Mesenchymal stem cell (in vitro differentiated cells and primary cell): ENCODE data around the gene DZIP1L.

Source experiments
- DNase-seq: peaks from one replicate; pipeline ENCODE4 v3.0.0-alpha.2; 2013
- H2AFZ ChIP-seq: one replicate; pipeline ENCODE4 v1.6.1; 2013; ENCODE audit warnings: low read depth, mild to moderate bottlenecking, control low read depth, inconsistent platforms, low read length, moderate library complexity
- H2AK5ac ChIP-seq: 2 replicates; pipeline ENCODE4 v1.6.1; 2013; ENCODE audit warnings: low read length, moderate library complexity, mild to moderate bottlenecking, inconsistent platforms; ENCODE audit not compliant: severe bottlenecking
- H2BK120ac ChIP-seq: one replicate; pipeline ENCODE4 v1.6.1; 2013; ENCODE audit warnings: low read depth, mild to moderate bottlenecking, inconsistent platforms, low read length, moderate library complexity
- H2BK12ac ChIP-seq, 2 experiments: one replicate each; pipeline ENCODE4 v1.6.1; 2013; ENCODE audit warnings: inconsistent platforms in 2 of 2, low read length in 2 of 2, mild to moderate bottlenecking in 2 of 2, moderate library complexity in 2 of 2, control low read depth in 1 of 2
- H2BK15ac ChIP-seq: one replicate; pipeline ENCODE4 v1.6.1; 2013; ENCODE audit warnings: mild to moderate bottlenecking, low read depth, inconsistent platforms; ENCODE audit not compliant: poor library complexity, severe bottlenecking
- H2BK5ac ChIP-seq: 2 replicates; pipeline ENCODE4 v1.6.1; 2013; ENCODE audit warnings: low read depth, mild to moderate bottlenecking, low read length, control low read depth, inconsistent platforms; ENCODE audit not compliant: poor library complexity, severe bottlenecking
- H3K14ac ChIP-seq, 2 experiments: one replicate each; pipeline ENCODE4 v1.6.1; 2013; ENCODE audit warnings: inconsistent platforms in 2 of 2, low read length in 2 of 2, control low read depth in 1 of 2, mild to moderate bottlenecking in 1 of 2, moderate library complexity in 1 of 2
- H3K18ac ChIP-seq, 2 experiments: one replicate each; pipeline ENCODE4 v1.6.1; 2013; ENCODE audit warnings: inconsistent platforms in 2 of 2, low read length in 2 of 2, control low read depth in 1 of 2, low read depth in 1 of 2, mild to moderate bottlenecking in 1 of 2
- H3K23ac ChIP-seq, 2 experiments: one replicate each; pipeline ENCODE4 v1.6.1; 2013; ENCODE audit warnings: inconsistent platforms in 2 of 2, low read length in 2 of 2, mild to moderate bottlenecking in 2 of 2, moderate library complexity in 2 of 2, control low read depth in 1 of 2
- H3K27ac ChIP-seq: 2 replicates; pipeline ENCODE4 v1.5.1; 2013; ENCODE audit warnings: mild to moderate bottlenecking, moderate library complexity, low read length, control low read depth, inconsistent platforms; ENCODE audit not compliant: poor library complexity, severe bottlenecking
- H3K27me3 ChIP-seq, 2 experiments: 2 replicates each; pipeline versions ENCODE4 v1.6.1 to v1.7.0; 2013; ENCODE audit warnings: low read length in 2 of 2, mild to moderate bottlenecking in 2 of 2, moderate library complexity in 2 of 2, control low read depth in 1 of 2, inconsistent platforms in 1 of 2; ENCODE audit not compliant: control insufficient read depth in 1 of 2, insufficient read depth in 1 of 2
- H3K36me3 ChIP-seq, 2 experiments: 2 replicates each; pipeline versions ENCODE4 v1.6.1 to v1.7.0; 2013; ENCODE audit warnings: low read length in 2 of 2, control low read depth in 1 of 2, inconsistent platforms in 1 of 2, low read depth in 1 of 2, mild to moderate bottlenecking in 1 of 2; ENCODE audit not compliant: insufficient read depth in 2 of 2, control insufficient read depth in 1 of 2
- H3K4ac ChIP-seq, 2 experiments: one replicate each; pipeline ENCODE4 v1.6.1; 2013; ENCODE audit warnings: inconsistent platforms in 2 of 2, low read length in 2 of 2, mild to moderate bottlenecking in 2 of 2, moderate library complexity in 2 of 2, control low read depth in 1 of 2, low read depth in 1 of 2
- H3K4me1 ChIP-seq: 2 replicates; pipeline ENCODE4 v1.6.1; 2013; ENCODE audit warnings: low read depth, low read length, control low read depth; ENCODE audit not compliant: control insufficient read depth, insufficient read depth
- H3K4me2 ChIP-seq: 2 replicates; pipeline ENCODE4 v1.6.1; 2013; ENCODE audit warnings: low read length, mild to moderate bottlenecking, inconsistent platforms; ENCODE audit not compliant: poor library complexity, severe bottlenecking
- H3K4me3 ChIP-seq, 2 experiments: 2 replicates each; pipeline versions ENCODE4 v1.5.1 to v1.7.0; 2013; ENCODE audit warnings: low read length in 2 of 2, mild to moderate bottlenecking in 2 of 2, control low read depth in 1 of 2, low read depth in 1 of 2; ENCODE audit not compliant: insufficient read depth in 1 of 2
- H3K79me1 ChIP-seq: replicated peaks from 2 replicates; pipeline ENCODE4 v1.6.1; 2013; ENCODE audit warnings: mild to moderate bottlenecking, control low read depth, low read length, inconsistent platforms; ENCODE audit not compliant: poor library complexity, severe bottlenecking
- H3K9ac ChIP-seq: 2 replicates; pipeline ENCODE4 v1.7.0; 2013; ENCODE audit warnings: mild to moderate bottlenecking, low read length, moderate library complexity
- H3K9me3 ChIP-seq: 2 replicates; pipeline ENCODE4 v1.7.0; 2013; ENCODE audit warnings: mild to moderate bottlenecking, low read length; ENCODE audit not compliant: control insufficient read depth
- H4K8ac ChIP-seq: one replicate; pipeline ENCODE4 v1.6.1; 2013; ENCODE audit warnings: inconsistent platforms, mild to moderate bottlenecking, low read length, moderate library complexity
- H4K91ac ChIP-seq: one replicate; pipeline ENCODE4 v1.6.1; 2013; ENCODE audit warnings: mild to moderate bottlenecking, low read length, inconsistent platforms
- WGBS: methylation state at CpG from one replicate; pipeline ENCODE4 v1.1.7; 2013; ENCODE audit warnings: mixed read lengths; 5-methylcytosine and 5-hydroxymethylcytosine counted together

Gene DZIP1L

DNA sequence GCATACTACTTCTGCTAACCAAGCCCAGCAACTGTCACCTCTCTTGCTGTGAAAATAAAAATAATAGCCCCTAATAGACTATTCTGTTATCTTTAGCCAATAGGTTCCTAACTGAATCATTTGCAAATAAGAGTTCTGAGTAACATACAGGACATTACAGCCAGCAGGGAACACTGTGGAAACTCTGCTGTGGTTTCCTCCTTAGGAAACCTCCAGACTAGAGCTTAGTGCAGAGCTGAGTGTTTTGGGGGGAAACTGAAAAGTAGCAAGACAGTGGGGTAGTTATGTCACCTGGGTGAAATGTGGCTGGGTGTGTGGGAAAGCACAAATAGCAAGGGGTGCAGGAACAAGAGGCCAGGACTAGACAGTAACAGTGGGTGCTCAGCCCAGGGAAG, 32.4 kb downstream of the DZIP1L start:
- H3K4me3 ChIP-seq, result peak overlapping the region in 1 of 2 experiments; percentile 68
- no peak overlapping the region for H3K4ac ChIP-seq
- peak overlapping the region in 1 of 2 experiments; percentile 45 for H2BK12ac ChIP-seq
- no peak overlapping the region for H3K4me2 ChIP-seq
- peak overlapping the region in 1 of 2 experiments; percentile 29 for H3K23ac ChIP-seq
- H2BK120ac ChIP-seq, result no peak overlapping the region
- peak overlapping the region; percentile 93 for H3K27ac ChIP-seq
- peaks cover 10% of the 10 kb centered on the region for H3K79me1 ChIP-seq
- no peak overlapping the region for H2BK15ac ChIP-seq
- peak overlapping the region; percentile 85 for H2AK5ac ChIP-seq
- no peak overlapping the region for H2AFZ ChIP-seq
- peaks cover 32% of the 10 kb centered on the region for H3K4me1 ChIP-seq
- no peak overlapping the region for H4K91ac ChIP-seq
- DNase-seq, result no peak
- H4K8ac ChIP-seq, result no peak overlapping the region
- peaks cover 19 to 43% of the 10 kb centered on the region in 2 experiments for H3K36me3 ChIP-seq
- peak overlapping the region in 1 of 2 experiments; percentile 25 for H3K18ac ChIP-seq
- H3K9ac ChIP-seq, result peak overlapping the region; percentile 41
- peak overlapping the region in 1 of 2 experiments; percentile 86 for H3K14ac ChIP-seq
- no peak overlapping the region for H2BK5ac ChIP-seq
- H3K27me3 ChIP-seq, result no peaks in the 10 kb centered on the region
- no peaks in the 10 kb centered on the region for H3K9me3 ChIP-seq

DNA sequence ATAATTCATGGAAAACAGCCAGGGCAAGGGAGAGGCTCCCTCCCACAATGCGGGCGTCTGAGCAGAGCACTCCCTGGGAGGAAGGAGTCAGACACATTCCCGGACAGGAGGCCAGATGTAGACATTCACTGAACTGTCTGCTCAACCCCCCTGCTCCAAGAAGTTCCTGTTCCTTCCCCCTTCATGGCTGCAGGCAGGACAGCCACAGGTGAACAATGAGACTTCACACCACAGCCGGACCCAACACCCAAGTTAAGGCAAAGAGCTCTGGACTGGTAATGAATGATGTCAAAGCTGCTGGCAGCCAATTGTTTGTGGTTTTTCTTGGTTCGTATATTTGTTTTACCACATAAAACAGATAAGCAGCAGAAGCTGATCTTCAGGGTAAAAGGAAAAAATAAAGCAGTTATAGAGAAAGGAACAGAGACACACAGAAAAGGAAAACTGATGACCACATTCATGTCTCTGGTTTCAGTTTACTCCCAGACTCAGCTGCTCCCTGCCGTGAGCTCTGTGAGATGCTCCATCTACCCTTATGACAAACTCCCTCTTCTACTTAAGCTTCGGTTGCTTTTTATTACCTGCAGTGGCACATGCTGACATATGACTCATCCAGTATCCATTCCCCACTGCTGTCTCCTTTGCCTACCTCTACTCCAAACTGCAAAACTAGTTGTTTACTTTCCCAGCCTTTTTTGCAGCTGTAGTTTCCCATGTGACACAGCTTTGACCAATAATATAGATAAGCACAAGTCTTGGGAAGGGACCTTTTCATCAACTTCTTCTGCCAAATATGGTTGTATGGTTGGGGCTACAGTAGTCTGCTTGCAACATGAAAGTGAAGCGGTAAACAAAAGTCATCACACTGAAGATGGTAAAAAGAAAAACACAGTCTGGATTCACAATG, 33.1 kb downstream of the DZIP1L start:
- no peak overlapping the region for H2BK15ac ChIP-seq
- H3K79me1 ChIP-seq, result peaks cover 10% of the 10 kb centered on the region
- H3K9ac ChIP-seq, result peak overlapping the region; percentile 41
- H2AK5ac ChIP-seq, result no peak overlapping the region
- peaks cover 37% of the 10 kb centered on the region for H3K4me1 ChIP-seq
- peak; percentile 92 for DNase-seq
- H3K23ac ChIP-seq, result no peak overlapping the region
- no peak overlapping the region for H3K4ac ChIP-seq
- H2BK12ac ChIP-seq, result no peak overlapping the region
- no peak overlapping the region for H2BK120ac ChIP-seq
- H3K4me3 ChIP-seq, result peak overlapping the region in 1 of 2 experiments; percentile 68
- H3K18ac ChIP-seq, result peak overlapping the region in 1 of 2 experiments; percentile 58
- no peak overlapping the region for H4K91ac ChIP-seq
- no peak overlapping the region for H4K8ac ChIP-seq
- WGBS, result 44% methylated on average over 6 of the region's 8 CpGs
- peak overlapping the region; percentile 20 for H3K4me2 ChIP-seq
- no peak overlapping the region for H3K14ac ChIP-seq
- no peaks in the 10 kb centered on the region for H3K27me3 ChIP-seq
- no peak overlapping the region for H2AFZ ChIP-seq
- H3K9me3 ChIP-seq, result no peaks in the 10 kb centered on the region
- peak overlapping the region; percentile 93 for H3K27ac ChIP-seq
- peaks cover 22 to 41% of the 10 kb centered on the region in 2 experiments for H3K36me3 ChIP-seq
- H2BK5ac ChIP-seq, result peak overlapping the region; percentile 69

DNA sequence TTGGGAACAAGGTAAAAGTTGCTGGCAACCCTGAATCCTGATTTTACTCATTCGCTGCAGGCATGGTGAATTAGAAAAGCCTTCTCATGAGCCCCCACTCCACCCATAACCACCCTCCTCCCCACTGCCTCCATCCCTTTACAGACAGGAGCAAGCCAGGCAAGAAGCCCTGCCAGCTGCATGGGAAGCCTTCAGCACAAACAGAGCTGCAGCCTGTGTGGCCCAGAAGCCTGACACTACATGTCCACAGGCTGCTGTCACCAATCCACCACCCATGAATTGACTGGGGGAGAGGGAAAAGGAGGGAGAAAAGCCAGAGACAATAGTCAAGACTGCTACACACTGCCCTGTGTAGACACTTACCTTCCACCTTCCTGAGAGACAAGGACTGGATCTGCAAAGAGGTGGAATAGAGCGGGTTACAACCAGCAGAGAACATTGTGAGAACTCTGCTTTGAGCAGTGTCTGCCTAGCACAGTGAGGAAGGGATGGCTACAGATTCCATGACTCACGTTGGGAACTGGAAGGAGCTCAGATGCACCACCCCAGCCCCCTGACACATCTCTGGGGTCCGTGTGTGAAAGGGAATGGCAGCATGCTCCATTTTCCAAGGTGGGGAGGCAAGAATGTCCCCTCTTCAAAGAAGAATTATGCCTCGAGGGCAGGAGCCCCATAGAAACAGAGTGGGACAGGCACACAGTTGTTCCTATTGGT, 33.9 kb downstream of the DZIP1L start:
- Histone ChIP-seq H3K4me3 (peak overlapping the region in 1 of 2 experiments; percentile 68), H3K79me1 (peaks cover 12% of the 10 kb centered on the region), H3K4me2 (peak overlapping the region; percentile 5), H3K23ac (no peak overlapping the region), H3K9me3 (no peaks in the 10 kb centered on the region), H3K27me3 (no peaks in the 10 kb centered on the region), H2BK12ac (peak overlapping the region in 1 of 2 experiments; percentile 12), H2BK120ac (no peak overlapping the region), H2BK15ac (no peak overlapping the region), H2BK5ac (peak overlapping the region; percentile 49), H4K91ac (no peak overlapping the region), H3K18ac (no peak overlapping the region), H3K4ac (no peak overlapping the region), H3K4me1 (peaks cover 41% of the 10 kb centered on the region), H4K8ac (no peak overlapping the region), H3K27ac (peak overlapping the region; percentile 93), H2AFZ (no peak overlapping the region), H3K9ac (peak overlapping the region; percentile 41), H3K14ac (no peak overlapping the region), H2AK5ac (peak overlapping the region; percentile 92), H3K36me3 (peaks cover 25 to 40% of the 10 kb centered on the region in 2 experiments)
- DNase-seq, result peak; percentile 60
- WGBS, result 81% methylated on average over 5 of the region's 5 CpGs

DNA sequence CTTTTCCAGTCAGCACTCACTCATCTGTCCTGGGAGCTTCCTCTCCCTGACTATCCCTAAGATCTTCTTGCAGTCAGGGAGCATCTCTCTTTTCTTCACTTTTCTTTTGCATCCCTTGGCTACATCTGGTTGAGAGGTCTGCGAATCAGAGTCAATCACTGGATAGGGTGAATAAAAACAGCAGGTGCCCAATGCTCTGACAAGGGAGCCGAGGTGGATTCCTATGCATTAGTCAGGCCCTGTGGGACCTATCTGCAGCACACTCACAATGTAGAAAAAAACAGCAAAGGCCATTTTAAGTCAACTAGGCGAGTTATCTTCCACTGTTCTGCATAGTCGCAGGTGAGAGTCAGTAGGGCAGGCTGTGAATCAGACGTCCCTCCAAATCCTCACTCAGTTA, 35.5 kb downstream of the DZIP1L start:
- Histone ChIP-seq H3K4me1 (peaks cover 41% of the 10 kb centered on the region), H3K4me3 (no peak overlapping the region)

More for the DNA sequence above, 35.5 kb downstream of the DZIP1L start:
- Histone ChIP-seq H4K8ac (no peak overlapping the region), H3K18ac (no peak overlapping the region), H3K9ac (no peak overlapping the region), H2BK12ac (no peak overlapping the region), H3K23ac (no peak overlapping the region), H2AK5ac (peak overlapping the region; percentile 86), H3K4ac (no peak overlapping the region), H2BK120ac (no peak overlapping the region), H3K27ac (peak overlapping the region; percentile 93), H2BK5ac (no peak overlapping the region), H3K79me1 (peaks cover 14% of the 10 kb centered on the region), H4K91ac (no peak overlapping the region), H3K27me3 (no peaks in the 10 kb centered on the region), H3K14ac (no peak overlapping the region), H2AFZ (no peak overlapping the region), H3K4me2 (no peak overlapping the region), H3K9me3 (no peaks in the 10 kb centered on the region), H3K36me3 (peaks cover 26 to 44% of the 10 kb centered on the region in 2 experiments), H2BK15ac (no peak overlapping the region)
- no peak for DNase-seq
- WGBS, result 89% methylated on average over 5 of the region's 5 CpGs
